Activated naive CD8-positive, alpha-beta T cell (primary cell): ENCODE data around the gene SLC2A6.

ENCODE experiments used
- H3K27ac Mint-ChIP-seq: one replicate; pipeline ENCODE4 v1.8.0; 2021; ENCODE audit warnings: mixed read lengths
- H3K27me3 Mint-ChIP-seq: one replicate; pipeline ENCODE4 v1.8.0; 2021; ENCODE audit warnings: mixed read lengths
- H3K36me3 Mint-ChIP-seq: one replicate; pipeline ENCODE4 v1.8.0; 2021; ENCODE audit warnings: mixed read lengths
- H3K4me1 Mint-ChIP-seq: one replicate; pipeline ENCODE4 v1.8.0; 2021; ENCODE audit warnings: low read depth, mixed read lengths
- H3K4me3 Mint-ChIP-seq: one replicate; pipeline ENCODE4 v1.8.0; 2021; ENCODE audit warnings: mild to moderate bottlenecking, mixed read lengths
- H3K9me3 Mint-ChIP-seq: one replicate; pipeline ENCODE4 v1.8.0; 2021; ENCODE audit warnings: low read depth, mixed read lengths

Gene SLC2A6

GRCh38 chr9:133478851-133479711, at the start of gene SLC2A6:
Gene SLC2A6, minus strand, starts transcription at chr9:133479099. Its CDS starts 40 bp downstream, at chr9:133479059.
- H3K36me3 Mint-ChIP-seq = no peaks in the 10 kb centered on the region
- H3K4me3 Mint-ChIP-seq = peak within 1 kb of the TSS; percentile 85
- H3K27me3 Mint-ChIP-seq = no peaks in the 10 kb centered on the region
- no peaks in the 10 kb centered on the region for H3K9me3 Mint-ChIP-seq
- peaks cover 9% of the 10 kb centered on the region for H3K4me1 Mint-ChIP-seq
- peak within 1 kb of the TSS; percentile 76 for H3K27ac Mint-ChIP-seq

- H3K9me3 Mint-ChIP-seq = no peaks in the 10 kb centered on the region
- H3K36me3 Mint-ChIP-seq = no peaks in the 10 kb centered on the region
- H3K27ac Mint-ChIP-seq = no peak overlapping the region
- H3K4me3 Mint-ChIP-seq = no peak overlapping the region
- H3K4me1 Mint-ChIP-seq = peaks cover 11% of the 10 kb centered on the region
- no peaks in the 10 kb centered on the region for H3K27me3 Mint-ChIP-seq
Observed at GRCh38 chr9:133528001-133528875, 49.3 kb upstream of the SLC2A6 start.

GRCh38 chr9:133527444-133527920, 48.6 kb upstream of the SLC2A6 start:
- H3K27ac Mint-ChIP-seq = no peak overlapping the region
- no peak overlapping the region for H3K4me3 Mint-ChIP-seq
- H3K27me3 Mint-ChIP-seq = no peaks in the 10 kb centered on the region
- H3K9me3 Mint-ChIP-seq = no peaks in the 10 kb centered on the region
- H3K4me1 Mint-ChIP-seq = peaks cover 5% of the 10 kb centered on the region
- no peaks in the 10 kb centered on the region for H3K36me3 Mint-ChIP-seq

GRCh38 chr9:133526721-133527321, 47.9 kb upstream of the SLC2A6 start:
- peaks cover 5% of the 10 kb centered on the region for H3K4me1 Mint-ChIP-seq
- H3K27ac Mint-ChIP-seq = no peak overlapping the region
- H3K9me3 Mint-ChIP-seq = no peaks in the 10 kb centered on the region
- H3K36me3 Mint-ChIP-seq = no peaks in the 10 kb centered on the region
- H3K27me3 Mint-ChIP-seq = no peaks in the 10 kb centered on the region
- no peak overlapping the region for H3K4me3 Mint-ChIP-seq

- H3K4me3 Mint-ChIP-seq = no peak overlapping the region
- no peak overlapping the region for H3K27ac Mint-ChIP-seq
- no peaks in the 10 kb centered on the region for H3K36me3 Mint-ChIP-seq
- no peaks in the 10 kb centered on the region for H3K27me3 Mint-ChIP-seq
- peaks cover 5% of the 10 kb centered on the region for H3K4me1 Mint-ChIP-seq
- no peaks in the 10 kb centered on the region for H3K9me3 Mint-ChIP-seq
Observed at GRCh38 chr9:133525677-133526076, 46.8 kb upstream of the SLC2A6 start.

- H3K36me3 Mint-ChIP-seq = no peaks in the 10 kb centered on the region
- H3K9me3 Mint-ChIP-seq = no peaks in the 10 kb centered on the region
- peaks cover 5% of the 10 kb centered on the region for H3K4me1 Mint-ChIP-seq
- H3K4me3 Mint-ChIP-seq = no peak within 1 kb of the TSS
- no peaks in the 10 kb centered on the region for H3K27me3 Mint-ChIP-seq
- H3K27ac Mint-ChIP-seq = no peak within 1 kb of the TSS
Observed at GRCh38 chr9:133524679-133525228, 45.9 kb upstream of the SLC2A6 start, which contains the start of gene MYMK. Gene MYMK, minus strand, starts transcription at chr9:133524959. Its CDS starts 115 bp downstream, at chr9:133524844.

GRCh38 chr9:133524146-133524545, 45.2 kb upstream of the SLC2A6 start:
- H3K27ac Mint-ChIP-seq = no peak overlapping the region
- no peak overlapping the region for H3K4me3 Mint-ChIP-seq
- no peaks in the 10 kb centered on the region for H3K9me3 Mint-ChIP-seq
- H3K4me1 Mint-ChIP-seq = peaks cover 5% of the 10 kb centered on the region
- H3K36me3 Mint-ChIP-seq = no peaks in the 10 kb centered on the region
- no peaks in the 10 kb centered on the region for H3K27me3 Mint-ChIP-seq

GRCh38 chr9:133523106-133523505, 44.2 kb upstream of the SLC2A6 start:
- no peaks in the 10 kb centered on the region for H3K9me3 Mint-ChIP-seq
- no peak overlapping the region for H3K4me3 Mint-ChIP-seq
- H3K27me3 Mint-ChIP-seq = no peaks in the 10 kb centered on the region
- no peaks in the 10 kb centered on the region for H3K36me3 Mint-ChIP-seq
- H3K27ac Mint-ChIP-seq = no peak overlapping the region
- peaks cover 5% of the 10 kb centered on the region for H3K4me1 Mint-ChIP-seq

GRCh38 chr9:133522073-133522910, 43.4 kb upstream of the SLC2A6 start:
- Mint-ChIP-seq H3K4me3 (no peak overlapping the region), H3K4me1 (peaks cover 5% of the 10 kb centered on the region), H3K27ac (no peak overlapping the region), H3K9me3 (no peaks in the 10 kb centered on the region), H3K27me3 (no peaks in the 10 kb centered on the region), H3K36me3 (no peaks in the 10 kb centered on the region)

GRCh38 chr9:133521122-133522072, 42.5 kb upstream of the SLC2A6 start:
- no peaks in the 10 kb centered on the region for H3K36me3 Mint-ChIP-seq
- no peaks in the 10 kb centered on the region for H3K27me3 Mint-ChIP-seq
- peaks cover 2% of the 10 kb centered on the region for H3K4me1 Mint-ChIP-seq
- H3K27ac Mint-ChIP-seq = no peak overlapping the region
- no peaks in the 10 kb centered on the region for H3K9me3 Mint-ChIP-seq
- no peak overlapping the region for H3K4me3 Mint-ChIP-seq

GRCh38 chr9:133520121-133520835, 41.4 kb upstream of the SLC2A6 start:
- H3K9me3 Mint-ChIP-seq = no peaks in the 10 kb centered on the region
- no peak overlapping the region for H3K4me3 Mint-ChIP-seq
- no peaks in the 10 kb centered on the region for H3K36me3 Mint-ChIP-seq

GRCh38 chr9:133519693-133520092, 40.8 kb upstream of the SLC2A6 start:
- no peaks in the 10 kb centered on the region for H3K27me3 Mint-ChIP-seq
- no peaks in the 10 kb centered on the region for H3K36me3 Mint-ChIP-seq
- H3K4me1 Mint-ChIP-seq = no peaks in the 10 kb centered on the region
- H3K27ac Mint-ChIP-seq = no peak overlapping the region
- H3K9me3 Mint-ChIP-seq = no peaks in the 10 kb centered on the region
- H3K4me3 Mint-ChIP-seq = no peak overlapping the region

More at GRCh38 chr9:133520121-133520835, 41.4 kb upstream of the SLC2A6 start:
- Mint-ChIP-seq H3K27ac (no peak overlapping the region), H3K27me3 (no peaks in the 10 kb centered on the region), H3K4me1 (no peaks in the 10 kb centered on the region)
